ENCODE measurements around the gene OTOR.

OTOR gene

DNA sequence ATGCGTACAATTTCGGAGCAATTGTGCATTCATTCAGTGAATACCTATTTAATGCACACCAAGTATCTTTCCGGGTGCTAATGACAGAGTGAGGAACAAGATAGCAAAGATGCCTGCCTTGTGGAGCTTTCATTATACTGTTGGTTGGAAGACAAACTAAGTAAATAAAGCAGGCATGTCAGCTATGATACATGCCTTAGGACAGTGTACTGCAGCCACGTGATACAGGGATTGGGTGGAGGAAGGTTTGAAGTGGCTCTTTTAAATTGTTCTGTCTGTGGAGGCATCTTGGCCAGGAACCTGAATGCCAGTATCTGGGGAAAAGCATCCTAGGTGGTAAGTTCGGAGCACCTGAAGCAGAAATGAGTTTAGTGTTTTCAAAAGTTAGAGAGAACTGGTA lies 3.0 kb upstream of the OTOR start:
- H3K27me3 ChIP-seq (ENCODE audit: control insufficient read depth, insufficient read depth, low read length, poor library complexity, severe bottlenecking), result no peaks in the 10 kb centered on the region
- H3K27ac ChIP-seq (ENCODE audit: insufficient read depth, low read depth, low read length, poor library complexity, severe bottlenecking), result no peak overlapping the region
- no peaks in the 10 kb centered on the region for H3K9me3 ChIP-seq (ENCODE audit: control insufficient read depth, low read length)
- no peak overlapping the region for H3K4me3 ChIP-seq (ENCODE audit: insufficient read depth, low read depth, low read length)
- WGBS, 2 experiments, result 94 to 96% methylated on average over 5 of the region's 5 CpGs
- peaks cover 12% of the 10 kb centered on the region for H3K36me3 ChIP-seq (ENCODE audit: control insufficient read depth, insufficient read depth, low read length)
- H3K4me1 ChIP-seq (ENCODE audit: control insufficient read depth, insufficient read depth, low read length), result no peaks in the 10 kb centered on the region

DNA sequence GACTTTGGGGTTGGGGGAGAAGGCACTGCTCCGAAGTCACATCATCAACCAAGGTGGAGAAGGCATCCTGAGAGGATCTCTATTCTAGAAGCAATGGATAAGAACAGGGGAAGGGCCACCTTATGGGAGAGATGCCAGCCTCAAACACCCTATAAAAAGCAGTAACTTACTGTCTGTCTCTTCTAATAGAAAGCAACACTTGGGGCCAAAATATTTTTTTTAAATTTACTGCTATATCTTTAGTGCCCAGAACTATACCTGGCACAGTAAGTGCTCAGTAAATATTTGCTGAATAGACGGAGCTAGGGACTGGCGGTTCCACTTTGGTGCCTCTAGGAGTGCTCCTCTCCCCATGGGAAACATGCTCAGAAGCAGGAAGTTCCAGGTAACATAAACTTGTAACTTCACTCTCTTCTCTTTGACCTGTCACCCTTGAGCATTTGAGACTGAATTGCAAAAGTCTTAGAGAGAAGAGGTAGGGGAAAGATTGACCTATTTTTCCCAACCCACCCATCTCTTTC lies 807 bp upstream of the OTOR start:
- Histone ChIP-seq H3K4me3 (ENCODE audit: insufficient read depth, low read depth, low read length) (no peak overlapping the region), H3K27ac (ENCODE audit: insufficient read depth, low read depth, low read length, poor library complexity, severe bottlenecking) (no peak overlapping the region), H3K27me3 (ENCODE audit: control insufficient read depth, insufficient read depth, low read length, poor library complexity, severe bottlenecking) (no peaks in the 10 kb centered on the region), H3K4me1 (ENCODE audit: control insufficient read depth, insufficient read depth, low read length) (no peaks in the 10 kb centered on the region), H3K9me3 (ENCODE audit: control insufficient read depth, low read length) (no peaks in the 10 kb centered on the region), H3K36me3 (ENCODE audit: control insufficient read depth, insufficient read depth, low read length) (no peaks in the 10 kb centered on the region)
- WGBS, 2 experiments, result 66 to 78% methylated on average over 3 of the region's 3 CpGs

DNA sequence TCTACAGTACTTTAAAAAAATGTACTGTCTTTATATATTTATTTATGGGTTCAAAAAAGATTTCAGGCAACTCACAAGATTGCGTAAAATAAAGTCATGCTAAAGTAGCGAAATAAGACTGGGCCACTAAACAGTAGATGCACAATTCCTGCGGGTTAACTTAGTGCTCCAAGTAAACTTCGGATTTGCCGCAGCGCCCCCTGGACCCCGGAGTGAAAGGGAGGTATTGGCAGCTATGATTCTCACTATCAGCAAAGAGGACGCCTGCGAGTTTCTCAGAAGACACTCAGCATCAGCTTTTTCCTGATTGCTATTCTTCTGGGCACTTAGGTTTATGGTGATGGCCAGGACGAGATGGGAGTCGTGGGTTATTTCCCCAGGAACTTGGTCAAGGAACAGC lies 1.4 kb downstream of the OTOR start:
- H3K9me3 ChIP-seq (ENCODE audit: control insufficient read depth, low read length), result no peaks in the 10 kb centered on the region
- no peak overlapping the region for H3K27ac ChIP-seq (ENCODE audit: insufficient read depth, low read depth, low read length, poor library complexity, severe bottlenecking)
- H3K36me3 ChIP-seq (ENCODE audit: control insufficient read depth, insufficient read depth, low read length), result no peaks in the 10 kb centered on the region
- H3K27me3 ChIP-seq (ENCODE audit: control insufficient read depth, insufficient read depth, low read length, poor library complexity, severe bottlenecking), result no peaks in the 10 kb centered on the region
- H3K4me3 ChIP-seq (ENCODE audit: insufficient read depth, low read depth, low read length), result no peak overlapping the region
- WGBS, 2 experiments, result 67 to 72% methylated on average over 11 of the region's 11 CpGs
- H3K4me1 ChIP-seq (ENCODE audit: control insufficient read depth, insufficient read depth, low read length), result no peaks in the 10 kb centered on the region

DNA sequence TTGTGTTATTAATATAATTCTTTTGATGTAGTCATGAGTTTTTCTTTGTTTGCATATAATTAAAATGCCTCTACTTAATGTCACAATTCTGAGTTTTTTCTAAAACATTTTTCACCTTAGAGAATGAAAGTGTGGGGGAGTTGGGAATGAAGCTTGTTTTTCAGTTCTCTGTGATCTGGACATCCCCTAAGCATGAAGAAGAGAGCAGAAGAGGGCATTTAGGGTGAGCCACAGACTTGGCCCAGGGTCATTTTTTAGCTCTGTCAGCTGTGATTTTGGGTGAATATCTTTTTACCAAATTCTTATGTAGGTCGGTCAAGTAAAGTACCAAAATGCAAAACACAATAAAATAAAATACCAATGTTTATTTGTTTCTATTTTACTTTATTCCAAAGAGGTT lies 3.9 kb downstream of the OTOR start:
- H3K4me1 ChIP-seq (ENCODE audit: control insufficient read depth, insufficient read depth, low read length), result no peaks in the 10 kb centered on the region
- peaks cover 3% of the 10 kb centered on the region for H3K9me3 ChIP-seq (ENCODE audit: control insufficient read depth, low read length)
- no peaks in the 10 kb centered on the region for H3K36me3 ChIP-seq (ENCODE audit: control insufficient read depth, insufficient read depth, low read length)
- H3K27me3 ChIP-seq (ENCODE audit: control insufficient read depth, insufficient read depth, low read length, poor library complexity, severe bottlenecking), result no peaks in the 10 kb centered on the region
- WGBS, 2 experiments, result 90% methylated on average over 1 of the region's 1 CpG; no CpG with 5 or more reads in 1 of the 2 experiments
- H3K27ac ChIP-seq (ENCODE audit: insufficient read depth, low read depth, low read length, poor library complexity, severe bottlenecking), result no peak overlapping the region
- H3K4me3 ChIP-seq (ENCODE audit: insufficient read depth, low read depth, low read length), result no peak overlapping the region

DNA sequence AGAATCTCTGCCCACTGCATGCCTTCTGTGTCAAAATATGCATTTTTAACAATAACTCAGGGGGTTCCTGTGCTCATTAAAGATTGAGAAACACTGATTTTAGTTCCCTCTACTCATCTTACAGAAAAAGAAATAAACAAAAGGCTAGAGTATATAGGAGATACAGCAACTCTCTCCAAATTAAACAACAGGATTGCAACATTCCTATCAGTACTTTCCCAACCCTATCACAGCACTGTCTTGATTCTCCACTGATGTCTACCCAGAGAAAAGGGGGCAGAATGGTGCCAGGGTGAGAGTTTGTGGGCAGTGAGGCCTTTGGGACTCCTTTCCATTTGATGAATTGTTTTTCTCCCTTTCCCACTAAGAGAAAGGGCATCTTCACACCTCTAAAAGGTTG lies 4.7 kb downstream of the OTOR start:
- Histone ChIP-seq H3K9me3 (ENCODE audit: control insufficient read depth, low read length) (peaks cover 3% of the 10 kb centered on the region), H3K36me3 (ENCODE audit: control insufficient read depth, insufficient read depth, low read length) (no peaks in the 10 kb centered on the region), H3K4me3 (ENCODE audit: insufficient read depth, low read depth, low read length) (no peak overlapping the region), H3K27me3 (ENCODE audit: control insufficient read depth, insufficient read depth, low read length, poor library complexity, severe bottlenecking) (no peaks in the 10 kb centered on the region), H3K27ac (ENCODE audit: insufficient read depth, low read depth, low read length, poor library complexity, severe bottlenecking) (no peak overlapping the region), H3K4me1 (ENCODE audit: control insufficient read depth, insufficient read depth, low read length) (no peaks in the 10 kb centered on the region)

DNA sequence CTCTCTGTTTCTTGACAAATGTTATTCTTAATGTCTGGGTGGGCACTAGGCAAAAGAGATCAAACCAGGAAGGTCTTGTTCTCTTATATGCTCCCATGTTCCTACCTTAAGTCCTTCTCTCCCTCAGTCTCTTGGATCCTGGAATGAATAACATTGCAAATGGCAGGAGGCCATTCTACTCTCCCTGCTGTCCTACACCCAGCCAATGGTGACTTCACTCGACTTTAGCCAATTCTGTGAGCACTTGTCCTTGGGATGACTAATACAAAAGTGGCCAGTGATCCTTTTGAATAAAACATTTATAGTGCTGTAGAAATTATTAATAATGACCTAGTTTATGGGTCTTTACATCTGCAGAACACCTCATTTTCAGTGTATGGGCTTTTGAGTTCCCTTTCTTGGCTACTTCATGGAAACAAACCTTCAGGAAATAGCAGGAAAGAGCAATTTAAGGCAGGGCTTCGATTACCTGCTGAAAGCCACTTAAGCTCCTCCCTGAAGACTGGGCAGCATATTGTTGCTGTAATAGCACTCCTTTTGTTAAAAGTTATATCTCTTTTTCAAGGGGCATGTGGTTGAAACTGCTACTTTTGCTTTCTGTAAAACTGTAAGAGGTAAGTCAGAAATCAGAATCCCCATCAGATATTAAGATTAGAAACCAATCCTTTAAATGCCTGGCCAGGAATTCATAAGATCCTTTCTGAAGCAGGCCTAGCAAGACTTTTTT lies 10.5 kb downstream of the OTOR start:
- Histone ChIP-seq H3K27me3 (ENCODE audit: control insufficient read depth, insufficient read depth, low read length, poor library complexity, severe bottlenecking) (no peaks in the 10 kb centered on the region), H3K4me1 (ENCODE audit: control insufficient read depth, insufficient read depth, low read length) (no peaks in the 10 kb centered on the region), H3K27ac (ENCODE audit: insufficient read depth, low read depth, low read length, poor library complexity, severe bottlenecking) (no peak overlapping the region), H3K36me3 (ENCODE audit: control insufficient read depth, insufficient read depth, low read length) (no peaks in the 10 kb centered on the region), H3K4me3 (ENCODE audit: insufficient read depth, low read depth, low read length) (no peak overlapping the region), H3K9me3 (ENCODE audit: control insufficient read depth, low read length) (peaks cover 3% of the 10 kb centered on the region)
- WGBS, 2 experiments, result 89 to 90% methylated on average over 2 of the region's 2 CpGs

DNA sequence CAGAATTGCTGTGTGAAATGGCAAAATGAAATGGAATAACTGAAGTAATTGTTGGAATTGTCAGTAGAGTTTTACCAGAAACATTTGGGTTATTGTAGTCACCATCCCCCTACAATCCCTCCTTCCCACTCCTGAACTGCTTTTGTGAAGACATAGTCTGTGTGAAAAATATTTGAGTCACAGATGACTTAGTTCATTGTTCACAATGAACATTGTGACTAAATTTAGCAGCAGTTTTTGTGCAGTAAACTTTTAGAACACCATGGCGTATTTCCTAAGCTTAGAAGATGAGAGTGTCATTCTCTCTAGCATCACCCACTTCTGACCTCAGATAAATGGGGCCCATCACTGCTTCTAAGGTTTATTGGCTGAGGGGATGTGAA lies 11.0 kb downstream of the OTOR start:
- Histone ChIP-seq H3K27ac (ENCODE audit: insufficient read depth, low read depth, low read length, poor library complexity, severe bottlenecking) (no peak overlapping the region), H3K36me3 (ENCODE audit: control insufficient read depth, insufficient read depth, low read length) (no peaks in the 10 kb centered on the region), H3K9me3 (ENCODE audit: control insufficient read depth, low read length) (peaks cover 3% of the 10 kb centered on the region), H3K4me3 (ENCODE audit: insufficient read depth, low read depth, low read length) (no peak overlapping the region), H3K27me3 (ENCODE audit: control insufficient read depth, insufficient read depth, low read length, poor library complexity, severe bottlenecking) (no peaks in the 10 kb centered on the region), H3K4me1 (ENCODE audit: control insufficient read depth, insufficient read depth, low read length) (no peaks in the 10 kb centered on the region)
- WGBS, 2 experiments, result 92 to 95% methylated on average over 1 of the region's 1 CpG

DNA sequence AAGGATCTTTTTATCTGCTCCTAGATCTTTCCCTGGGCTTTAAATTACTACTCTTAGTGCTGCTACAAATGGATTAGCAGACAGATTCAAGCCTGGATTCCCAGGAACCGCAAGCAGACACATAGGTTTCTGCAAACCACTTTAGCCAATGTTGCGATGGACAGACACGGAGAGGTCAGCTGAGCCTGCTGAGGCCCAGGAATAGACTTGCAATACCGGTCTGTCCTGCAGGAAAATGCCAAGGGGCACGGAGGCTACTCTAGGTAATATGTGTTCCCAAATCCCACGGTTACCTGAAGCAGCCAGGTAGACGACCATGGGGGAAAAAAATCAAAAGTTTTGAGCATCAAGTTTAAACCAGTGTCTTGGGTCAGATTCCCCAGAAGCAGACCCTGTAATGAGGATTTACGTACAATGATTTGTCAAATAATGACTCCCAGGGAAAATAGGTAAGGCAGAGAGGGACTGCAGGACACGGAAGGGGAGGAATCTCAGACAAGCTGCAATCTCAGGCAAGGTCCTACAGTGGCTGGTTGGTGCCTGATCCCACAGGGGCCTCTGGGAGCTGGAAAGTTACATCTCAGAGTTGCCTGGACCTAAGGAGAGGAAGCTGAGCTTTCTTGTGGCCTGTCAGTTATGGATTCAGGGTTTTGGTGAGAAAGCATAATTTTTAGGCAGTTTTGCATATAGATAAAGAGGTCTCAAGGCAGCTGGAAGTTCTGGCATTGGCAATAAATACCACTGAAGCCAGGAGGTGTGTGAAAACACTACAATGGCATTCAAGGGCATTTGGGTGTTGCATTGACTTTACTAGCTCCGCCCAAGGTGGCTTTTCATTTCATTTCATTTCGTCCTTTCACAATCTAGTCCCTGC lies 12.5 kb downstream of the OTOR start:
- Histone ChIP-seq H3K27me3 (ENCODE audit: control insufficient read depth, insufficient read depth, low read length, poor library complexity, severe bottlenecking) (no peaks in the 10 kb centered on the region), H3K4me1 (ENCODE audit: control insufficient read depth, insufficient read depth, low read length) (no peaks in the 10 kb centered on the region), H3K9me3 (ENCODE audit: control insufficient read depth, low read length) (peaks cover 3% of the 10 kb centered on the region), H3K36me3 (ENCODE audit: control insufficient read depth, insufficient read depth, low read length) (no peaks in the 10 kb centered on the region), H3K27ac (ENCODE audit: insufficient read depth, low read depth, low read length, poor library complexity, severe bottlenecking) (no peak overlapping the region), H3K4me3 (ENCODE audit: insufficient read depth, low read depth, low read length) (no peak overlapping the region)
- 75 to 77% methylated on average over 11 of the region's 11 CpGs for WGBS, 2 experiments

DNA sequence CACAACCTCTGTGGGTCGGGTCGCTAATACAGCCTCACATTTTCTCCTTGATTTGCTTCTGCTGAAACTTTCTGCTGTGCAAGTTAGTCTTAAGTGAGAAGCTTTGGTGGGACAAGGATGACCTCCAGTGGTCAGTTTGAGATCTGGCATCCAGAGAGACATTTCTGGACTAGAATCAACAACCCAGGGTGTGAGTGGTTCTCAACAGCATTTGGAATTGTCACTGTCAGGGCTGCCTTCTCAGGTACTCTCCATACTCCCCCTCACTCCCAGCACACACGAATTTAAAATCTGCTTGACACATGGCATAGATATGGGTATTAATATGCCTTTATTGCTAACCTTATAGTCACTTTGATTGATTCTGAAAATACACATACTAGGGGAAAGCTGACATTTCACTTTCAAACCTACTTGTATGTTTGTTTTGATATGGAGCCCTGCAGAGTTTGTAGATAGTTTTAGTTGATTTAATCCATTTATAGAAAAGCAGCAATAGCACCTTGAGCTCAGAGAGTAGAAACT lies 13.2 kb downstream of the OTOR start:
- H3K27ac ChIP-seq (ENCODE audit: insufficient read depth, low read depth, low read length, poor library complexity, severe bottlenecking), result no peak overlapping the region
- H3K9me3 ChIP-seq (ENCODE audit: control insufficient read depth, low read length), result peaks cover 3% of the 10 kb centered on the region
- no peaks in the 10 kb centered on the region for H3K27me3 ChIP-seq (ENCODE audit: control insufficient read depth, insufficient read depth, low read length, poor library complexity, severe bottlenecking)
- WGBS, 2 experiments, result 7 to 20% methylated on average over 2 of the region's 3 CpGs
- no peak overlapping the region for H3K4me3 ChIP-seq (ENCODE audit: insufficient read depth, low read depth, low read length)
- no peaks in the 10 kb centered on the region for H3K36me3 ChIP-seq (ENCODE audit: control insufficient read depth, insufficient read depth, low read length)
- H3K4me1 ChIP-seq (ENCODE audit: control insufficient read depth, insufficient read depth, low read length), result no peaks in the 10 kb centered on the region

DNA sequence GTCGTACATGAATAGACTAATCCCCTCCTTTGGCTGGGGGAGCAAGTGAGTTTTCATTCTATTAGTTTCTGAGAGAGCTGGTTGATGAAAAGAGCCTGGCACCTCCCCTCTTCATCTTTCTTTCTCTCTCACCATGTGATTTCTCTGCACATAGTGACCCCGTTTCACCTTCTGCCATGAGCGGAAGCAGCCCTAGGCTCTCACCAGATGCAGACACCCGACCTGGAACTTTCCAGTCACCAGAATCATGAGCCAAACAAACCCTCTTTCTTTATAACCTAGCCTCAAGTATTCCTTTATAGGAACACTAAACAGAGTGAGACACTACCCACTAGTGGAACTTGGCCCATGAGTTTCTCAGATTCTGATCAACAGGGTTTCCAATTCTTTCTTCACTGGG lies 16.4 kb downstream of the OTOR start:
- no peaks in the 10 kb centered on the region for H3K36me3 ChIP-seq (ENCODE audit: control insufficient read depth, insufficient read depth, low read length)
- WGBS, 2 experiments, result 70 to 74% methylated on average over 4 of the region's 4 CpGs
- H3K9me3 ChIP-seq (ENCODE audit: control insufficient read depth, low read length), result no peaks in the 10 kb centered on the region
- no peaks in the 10 kb centered on the region for H3K27me3 ChIP-seq (ENCODE audit: control insufficient read depth, insufficient read depth, low read length, poor library complexity, severe bottlenecking)
- H3K4me1 ChIP-seq (ENCODE audit: control insufficient read depth, insufficient read depth, low read length), result no peaks in the 10 kb centered on the region
- H3K27ac ChIP-seq (ENCODE audit: insufficient read depth, low read depth, low read length, poor library complexity, severe bottlenecking), result no peak overlapping the region
- no peak overlapping the region for H3K4me3 ChIP-seq (ENCODE audit: insufficient read depth, low read depth, low read length)

All from ectodermal cell (in vitro differentiated cells).